ENCODE results near the gene PLPPR1. TPM values are rescaled to one million over a fixed set of nuclear protein-coding genes. Genes with fewer than 3 reads are reported as not detected.

Gene PLPPR1
- total RNA-seq, 1 donor from 2014 or later, result not detected

DNA sequence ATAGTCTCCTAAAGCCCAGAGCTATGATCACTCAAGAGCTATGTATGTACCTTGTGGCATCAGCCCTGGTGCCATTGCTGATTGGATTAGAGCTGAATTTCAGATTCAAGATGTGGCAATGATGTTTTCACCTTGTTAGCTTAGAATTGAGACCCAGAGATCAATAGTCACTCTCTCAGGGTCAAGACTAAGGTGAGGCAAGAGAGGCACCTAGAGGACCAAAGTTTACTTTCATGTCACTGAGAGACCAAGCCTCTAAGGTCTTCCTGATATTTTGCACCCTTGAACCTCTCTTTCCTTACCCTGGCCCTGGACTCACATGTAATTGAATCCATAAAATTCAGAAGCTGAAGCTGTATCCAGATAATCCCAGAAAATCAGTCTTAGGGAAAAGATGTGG lies 313.4 kb downstream of the PLPPR1 start:
- H3K36me3 ChIP-seq, result no peaks in the 10 kb centered on the region
- intact Hi-C loops (cut with DNase I), result no loop called here
- no peak for DNase-seq (ENCODE audit: low spot score in 2 of 2)
- no peaks in the 10 kb centered on the region for H3K9me3 ChIP-seq
- no peaks in the 10 kb centered on the region for H3K27me3 ChIP-seq
- no peak overlapping the region for H3K4me3 ChIP-seq
- TF ChIP-seq CTCF (IDR thresholded peaks at IDR 0.05), result no peak
- no peak overlapping the region for H3K27ac ChIP-seq
- no peaks in the 10 kb centered on the region for H3K4me1 ChIP-seq

- H3K9me3 ChIP-seq, result no peaks in the 10 kb centered on the region
- no peak for DNase-seq (ENCODE audit: low spot score in 2 of 2)
- no peaks in the 10 kb centered on the region for H3K27me3 ChIP-seq
- intact Hi-C loops (cut with DNase I), result no loop called here
- no peak for TF ChIP-seq CTCF (IDR thresholded peaks at IDR 0.05)
- H3K4me3 ChIP-seq, result no peak overlapping the region
- H3K36me3 ChIP-seq, result no peaks in the 10 kb centered on the region
- no peaks in the 10 kb centered on the region for H3K4me1 ChIP-seq
- H3K27ac ChIP-seq, result no peak overlapping the region
Measured at GRCh38 chr9:101342595-101342994, 314.1 kb downstream of the PLPPR1 start.

DNA sequence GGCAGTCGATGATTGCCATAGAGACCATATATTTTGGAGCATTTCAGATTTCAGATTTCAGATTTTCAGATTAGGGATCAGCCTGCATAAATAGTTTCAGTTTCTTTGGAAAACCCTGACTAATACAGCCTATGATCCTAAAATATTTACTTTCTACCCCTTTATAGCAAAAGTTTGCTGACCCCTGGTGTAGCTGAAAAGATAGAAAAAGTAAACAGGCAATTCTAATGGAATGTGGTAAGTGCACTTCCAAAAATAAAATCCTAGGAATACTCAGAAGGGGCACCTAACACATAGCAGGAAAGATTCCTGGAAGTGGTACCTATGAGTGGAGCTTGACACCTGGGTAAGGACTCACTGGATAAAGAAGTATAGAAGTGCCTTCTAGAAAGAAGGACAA lies 321.8 kb downstream of the PLPPR1 start:
- intact Hi-C loops (cut with DNase I), result no loop called here

GRCh38 chr9:101352892-101353463 lies 324.5 kb downstream of the PLPPR1 start:
- Histone ChIP-seq H3K4me1 (no peaks in the 10 kb centered on the region), H3K36me3 (no peaks in the 10 kb centered on the region), H3K27ac (no peak overlapping the region), H3K9me3 (no peaks in the 10 kb centered on the region), H3K4me3 (no peak overlapping the region), H3K27me3 (no peaks in the 10 kb centered on the region)
- no peak for DNase-seq (ENCODE audit: low spot score in 2 of 2)
- intact Hi-C loops (cut with DNase I), result no loop called here
- TF ChIP-seq CTCF (IDR thresholded peaks at IDR 0.05), result no peak

More for the DNA sequence above, 321.8 kb downstream of the PLPPR1 start:
- no peak for TF ChIP-seq CTCF (IDR thresholded peaks at IDR 0.05)
- Histone ChIP-seq H3K36me3 (no peaks in the 10 kb centered on the region), H3K4me1 (no peaks in the 10 kb centered on the region), H3K9me3 (no peaks in the 10 kb centered on the region), H3K4me3 (no peak overlapping the region), H3K27me3 (no peaks in the 10 kb centered on the region), H3K27ac (no peak overlapping the region)
- no peak for DNase-seq (ENCODE audit: low spot score in 2 of 2)

- no peak for DNase-seq (ENCODE audit: low spot score in 2 of 2)
- Histone ChIP-seq H3K27me3 (no peaks in the 10 kb centered on the region), H3K36me3 (no peaks in the 10 kb centered on the region), H3K4me1 (no peaks in the 10 kb centered on the region), H3K4me3 (no peak overlapping the region), H3K27ac (no peak overlapping the region), H3K9me3 (no peaks in the 10 kb centered on the region)
- intact Hi-C loops (cut with DNase I), result no loop called here
- TF ChIP-seq CTCF (IDR thresholded peaks at IDR 0.05), result no peak
Measured at GRCh38 chr9:101353683-101354082, 325.2 kb downstream of the PLPPR1 start.
